Lower leg skin (tissue), 4 donors: ENCODE data around the gene ZMYM2. TPM values are rescaled to one million over a fixed set of nuclear protein-coding genes. Genes with fewer than 3 reads are reported as not detected.

Source experiments
- DNase-seq, 2 donors: peaks; one replicate each; pipeline ENCODE4 v3.0.0-alpha.2; 2019; ENCODE audit warnings: low spot score in 2 of 2
- H3K4me3 ChIP-seq: fragments of 200-600 bp; sonication (generic); 2 replicates; pipeline ENCODE4 v1.5.1; 2017; ENCODE audit warnings: mild to moderate bottlenecking, low read depth; ENCODE audit not compliant: poor library complexity, severe bottlenecking
- CTCF ChIP-seq, 3 donors: fragments of 450-650 bp; IDR thresholded peaks; one replicate each; pipeline ENCODE4 v1.5.1; 2016; ENCODE audit warnings: antibody characterized with exemption in 3 of 3, mild to moderate bottlenecking in 3 of 3, moderate library complexity in 2 of 3
- POLR2A ChIP-seq, 2 donors: fragments of 450-650 bp; IDR thresholded peaks; one replicate each; pipeline ENCODE4 v1.6.1; 2016 to 2017; ENCODE audit warnings: antibody characterized with exemption in 2 of 2, mild to moderate bottlenecking in 1 of 2, moderate library complexity in 1 of 2
- WGBS, 2 donors: methylation state at CpG; one replicate each; pipeline ENCODE4 v1.1.5; 2018; 5-methylcytosine and 5-hydroxymethylcytosine counted together
- intact Hi-C: fragments of 100-400 bp; cut with DNase I; formaldehyde crosslinking; loops from one replicate; pipeline ENCODE4 v1.15.0; 2023; ENCODE audit warnings: low total_unique reads
- total RNA-seq, 4 donors: library from RNA; depleted of rRNA; stranded (reverse); fragments of >200 nt; gene quantifications; one replicate each; pipeline ENCODE4 v1.1.0, GENCODE V29; 2016

The ZMYM2 gene
- total RNA-seq, 4 donors from 2014 or later, result 37.5 to 58.2 (median 49.5) TPM

- TF ChIP-seq POLR2A (IDR thresholded peaks at IDR 0.05) (no peak), CTCF (IDR thresholded peaks at IDR 0.05) (no peak)
- intact Hi-C loops, result no loop called here
- H3K4me3 ChIP-seq, result no peak overlapping the region
- 79% methylated on average over 10 to 11 of the region's 11 CpGs for WGBS, 2 donors
- DNase-seq, result no peak
Measured at GRCh38 chr13:20043207-20043925, 84.8 kb downstream of the ZMYM2 start.

- TF ChIP-seq CTCF (IDR thresholded peaks at IDR 0.05) (no peak), POLR2A (IDR thresholded peaks at IDR 0.05) (no peak)
- WGBS, 2 donors, result 94 to 100% methylated on average over 1 of the region's 1 CpG
- intact Hi-C loops, result no loop called here
- no peak for DNase-seq
- no peak overlapping the region for H3K4me3 ChIP-seq
Measured at GRCh38 chr13:20044086-20044485, 85.6 kb downstream of the ZMYM2 start.

- no peak for TF ChIP-seq CTCF (IDR thresholded peaks at IDR 0.05)
- TF ChIP-seq POLR2A (IDR thresholded peaks at IDR 0.05), result no peak
- no peak for DNase-seq
- 98 to 100% methylated on average over 2 of the region's 2 CpGs for WGBS, 2 donors
- intact Hi-C loops, result no loop called here
- H3K4me3 ChIP-seq, result no peak overlapping the region
Measured at GRCh38 chr13:20045950-20046548, 87.5 kb downstream of the ZMYM2 start.

- no peak for TF ChIP-seq CTCF (IDR thresholded peaks at IDR 0.05)
- no peak for TF ChIP-seq POLR2A (IDR thresholded peaks at IDR 0.05)
Measured at GRCh38 chr13:20049558-20050473, 91.3 kb downstream of the ZMYM2 start.

GRCh38 chr13:20051366-20051765 lies 92.8 kb downstream of the ZMYM2 start:
- no peak overlapping the region for H3K4me3 ChIP-seq
- DNase-seq, result no peak
- no peak for TF ChIP-seq POLR2A (IDR thresholded peaks at IDR 0.05)
- TF ChIP-seq CTCF (IDR thresholded peaks at IDR 0.05), result no peak
- intact Hi-C loops, result no loop called here
- WGBS, 2 donors, result 80 to 81% methylated on average over 6 of the region's 6 CpGs

More at GRCh38 chr13:20049558-20050473, 91.3 kb downstream of the ZMYM2 start:
- 71 to 76% methylated on average over 5 of the region's 5 CpGs for WGBS, 2 donors
- DNase-seq, result no peak
- no peak overlapping the region for H3K4me3 ChIP-seq
- intact Hi-C loops, result no loop called here
